Fibroblast of skin of abdomen (primary cell): ENCODE data around the gene KCND1.

ENCODE experiments used
- DNase-seq: peaks from one replicate; pipeline ENCODE4 v3.0.0-alpha.2; 2013

KCND1 gene

GRCh38 chrX:48937054-48937907, 34.4 kb downstream of the KCND1 start:
- peak; percentile 10 for DNase-seq

DNA sequence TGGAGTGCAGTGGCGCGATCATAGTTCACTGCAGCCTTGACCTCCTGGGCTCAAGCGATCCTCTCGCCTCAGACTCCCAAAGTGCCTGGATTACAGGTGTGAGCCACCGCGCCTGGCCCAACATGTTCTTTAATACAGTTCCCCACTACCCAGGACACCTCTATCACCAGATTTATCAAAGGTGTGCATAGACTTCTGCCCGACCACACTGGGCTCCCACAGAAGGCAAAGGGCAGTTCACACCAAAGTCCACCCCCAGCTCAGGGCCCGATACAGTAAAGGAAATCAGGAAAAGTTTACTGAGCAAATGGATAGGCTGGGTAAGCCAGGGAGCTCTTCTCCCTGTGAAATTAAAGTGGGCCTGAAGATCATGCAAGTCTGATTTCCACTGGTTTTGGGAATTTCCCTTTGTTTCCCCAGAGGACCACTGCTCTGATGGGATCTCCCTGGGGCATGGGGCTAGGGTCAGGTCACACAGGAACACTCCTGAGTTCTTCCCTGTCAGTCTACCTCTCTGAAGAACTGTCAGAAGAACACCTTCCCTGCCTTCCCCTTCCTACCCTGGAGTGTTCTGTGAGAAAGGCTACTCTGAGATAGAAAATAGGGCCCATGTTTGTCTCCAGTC, 35.1 kb downstream of the KCND1 start:
- no peak for DNase-seq

DNA sequence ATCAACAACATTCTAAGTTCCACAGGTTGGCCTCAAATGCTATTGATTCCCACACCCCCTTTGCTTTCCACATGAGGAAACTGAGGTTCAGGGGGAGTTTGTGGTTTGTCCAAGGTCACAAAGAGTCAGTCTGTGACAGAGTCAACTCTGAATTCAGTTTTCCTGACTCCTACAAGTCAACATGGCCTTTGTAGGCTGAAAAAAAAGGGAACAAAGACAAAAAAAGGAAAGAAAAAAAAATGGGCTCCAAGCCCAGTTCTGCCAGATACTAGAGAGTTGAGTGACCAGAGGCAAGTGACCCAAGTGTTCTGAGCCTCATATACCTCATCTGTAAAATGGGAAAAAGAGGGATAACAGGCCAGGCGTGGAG, 36.4 kb downstream of the KCND1 start:
- no peak for DNase-seq

DNA sequence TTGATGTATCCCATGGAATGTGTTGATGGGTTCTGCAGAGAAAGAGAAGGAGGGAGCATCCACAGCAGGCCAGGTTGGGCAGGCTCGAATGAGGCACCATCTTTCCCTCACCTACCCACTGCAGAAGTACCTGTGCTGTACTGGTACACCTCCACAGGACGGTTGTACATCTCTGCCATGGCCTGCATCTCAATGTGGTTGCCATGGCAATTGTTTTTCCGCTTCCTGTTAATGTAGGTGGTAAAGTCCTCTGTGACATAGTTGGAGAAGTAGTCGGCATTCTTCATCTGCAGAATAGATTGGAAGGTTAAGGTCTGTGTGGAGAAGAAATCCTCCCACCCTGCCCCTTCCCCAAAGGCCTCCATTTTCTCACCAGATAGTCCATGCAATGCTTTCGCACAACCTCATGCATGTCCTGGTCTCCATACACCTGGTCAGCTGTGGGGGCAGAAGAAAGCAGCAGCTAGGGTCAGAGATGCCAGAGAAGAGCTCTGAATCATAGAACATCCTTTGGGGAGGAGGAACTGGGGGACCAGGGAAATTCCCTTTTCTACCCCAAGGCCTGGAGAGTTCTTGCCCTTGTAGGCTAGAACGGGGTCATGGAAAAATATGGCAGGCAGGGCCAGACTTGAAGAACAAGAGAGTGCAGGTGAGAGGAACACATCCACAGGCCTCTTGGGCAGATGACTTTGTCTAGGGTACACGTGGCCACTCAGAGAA, 36.9 kb downstream of the KCND1 start:
- DNase-seq: no peak

- DNase-seq: no peak
Observed at GRCh38 chrX:48933757-48934156, 37.9 kb downstream of the KCND1 start.

GRCh38 chrX:48927736-48928382, 43.8 kb downstream of the KCND1 start:
- DNase-seq: no peak

- no peak for DNase-seq
Observed at GRCh38 chrX:48927123-48927522, 44.5 kb downstream of the KCND1 start.

DNA sequence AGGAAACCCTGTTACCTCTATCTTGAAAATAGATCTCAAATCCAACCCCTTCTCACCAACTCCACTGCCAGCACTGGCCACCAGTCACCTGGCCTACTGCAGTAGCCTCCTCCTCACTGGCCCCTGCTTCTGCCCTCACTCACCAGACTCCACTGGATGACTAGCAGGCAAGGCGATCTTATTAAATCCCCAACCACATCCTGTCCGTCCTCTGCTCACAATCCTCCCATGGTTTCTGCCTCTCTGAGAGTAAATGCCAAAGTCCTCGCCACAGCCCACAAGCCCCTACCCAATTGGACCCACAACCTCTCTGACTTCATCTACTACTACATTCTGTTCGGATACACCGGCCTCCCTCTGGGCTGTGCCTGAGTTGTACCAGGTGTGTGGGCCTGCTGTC, 47.4 kb downstream of the KCND1 start:
- no peak for DNase-seq

DNA sequence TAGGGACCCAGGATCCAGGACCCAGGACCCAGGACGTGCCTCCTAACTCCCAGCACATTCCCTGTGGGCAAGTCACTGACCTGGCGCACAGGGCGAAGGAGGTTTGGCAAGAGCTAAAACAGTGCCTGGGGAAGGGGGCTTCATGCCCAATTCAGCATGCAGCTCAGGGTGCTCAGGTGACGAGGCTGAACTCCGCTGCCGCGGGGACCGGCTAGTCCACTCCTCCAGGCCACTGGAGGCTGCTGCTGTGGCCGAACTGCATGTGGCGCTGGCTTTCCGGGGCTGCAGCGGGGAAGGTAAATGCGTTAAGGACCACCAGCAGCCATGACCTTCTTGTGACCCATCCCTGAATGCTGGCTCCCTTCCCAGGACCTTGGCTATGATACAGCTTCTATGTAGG, 47.9 kb downstream of the KCND1 start:
- DNase-seq: no peak

DNA sequence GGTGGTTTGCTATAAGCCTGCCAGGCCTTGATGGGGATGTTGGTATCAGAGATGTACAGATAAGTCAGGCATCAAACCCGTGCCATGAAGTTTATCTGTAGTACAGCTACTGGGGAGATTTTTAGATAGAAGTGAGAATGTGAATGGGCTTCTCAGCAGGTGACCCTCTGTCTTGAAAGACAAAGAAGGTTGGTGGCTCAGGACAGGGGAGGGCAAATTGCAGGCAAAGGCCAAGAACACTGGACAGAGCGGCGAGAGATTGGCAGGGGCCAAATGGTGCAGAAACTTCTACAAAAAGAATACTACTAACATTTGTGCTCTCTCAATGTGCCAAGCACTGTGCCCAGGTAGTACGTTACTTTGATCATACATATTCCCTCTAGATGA, 50.9 kb downstream of the KCND1 start:
- no peak for DNase-seq

- no peak for DNase-seq
Observed at GRCh38 chrX:48919947-48920717, 51.5 kb downstream of the KCND1 start.

- no peak for DNase-seq
Observed at GRCh38 chrX:48919360-48919841, 52.2 kb downstream of the KCND1 start.

- peak; percentile 69 for DNase-seq
Observed at GRCh38 chrX:48918643-48919340, 52.9 kb downstream of the KCND1 start, which contains the start of gene PIM2. TSS of gene PIM2 (minus strand) at chrX:48919024. CDS start at chrX:48918834, 190 bp downstream.

DNA sequence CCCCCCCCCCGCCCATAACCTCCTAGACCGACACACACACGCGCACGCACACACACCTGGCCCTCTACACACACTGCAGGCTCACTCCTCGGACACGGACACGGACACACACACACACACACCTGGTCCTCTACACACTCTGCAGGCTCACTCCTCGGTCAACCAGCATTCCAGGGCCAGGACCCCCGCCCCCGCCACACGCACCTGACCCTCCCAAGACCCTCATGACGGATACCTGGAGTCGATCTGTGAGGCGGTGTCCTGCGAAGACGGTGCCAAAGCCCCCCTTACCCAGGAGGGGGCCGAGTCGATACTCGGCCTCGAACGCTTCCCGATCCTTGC, 53.4 kb downstream of the KCND1 start:
- DNase-seq: no peak

DNA sequence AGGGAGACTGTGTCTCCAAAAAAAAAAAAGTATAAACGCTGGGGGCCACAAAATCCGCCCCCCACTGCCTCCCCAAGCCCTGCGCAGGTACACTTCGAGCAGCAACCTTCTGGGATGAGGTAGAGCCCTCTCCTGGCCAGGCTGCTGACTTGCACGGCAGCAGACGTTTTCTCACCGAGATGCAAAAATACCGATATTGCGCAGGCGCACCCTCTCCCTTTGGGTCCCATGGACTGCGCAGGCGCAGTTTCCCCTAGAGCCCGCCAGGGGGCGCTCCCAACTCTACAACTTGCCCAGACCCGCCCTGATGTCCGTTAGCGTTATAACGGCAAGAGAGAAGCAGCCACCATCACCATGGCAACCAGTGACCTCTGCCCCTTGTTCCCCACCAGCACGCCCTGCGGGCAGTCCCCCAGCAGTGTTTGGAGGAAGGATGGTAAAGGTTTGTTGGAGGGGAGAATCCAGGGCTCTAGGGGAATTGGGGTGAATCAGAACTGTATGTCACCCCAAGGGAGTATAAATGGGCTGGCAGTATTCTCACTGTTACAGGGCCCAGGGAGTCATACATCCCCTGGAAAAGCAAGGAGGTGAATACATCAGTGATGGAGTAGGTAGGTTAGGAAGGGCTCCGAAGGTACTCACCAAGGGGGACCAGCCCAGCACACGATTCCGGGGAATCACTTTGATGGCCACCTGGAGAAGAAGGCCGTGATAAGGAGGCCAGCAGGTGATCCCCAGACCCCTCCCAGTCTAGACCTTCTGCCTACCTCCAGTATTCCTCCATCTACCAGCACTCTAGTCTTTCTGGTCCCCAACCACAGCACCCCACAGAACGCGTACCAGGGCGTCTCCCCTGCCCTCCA, 54.3 kb downstream of the KCND1 start:
- peak; percentile 85 for DNase-seq

DNA sequence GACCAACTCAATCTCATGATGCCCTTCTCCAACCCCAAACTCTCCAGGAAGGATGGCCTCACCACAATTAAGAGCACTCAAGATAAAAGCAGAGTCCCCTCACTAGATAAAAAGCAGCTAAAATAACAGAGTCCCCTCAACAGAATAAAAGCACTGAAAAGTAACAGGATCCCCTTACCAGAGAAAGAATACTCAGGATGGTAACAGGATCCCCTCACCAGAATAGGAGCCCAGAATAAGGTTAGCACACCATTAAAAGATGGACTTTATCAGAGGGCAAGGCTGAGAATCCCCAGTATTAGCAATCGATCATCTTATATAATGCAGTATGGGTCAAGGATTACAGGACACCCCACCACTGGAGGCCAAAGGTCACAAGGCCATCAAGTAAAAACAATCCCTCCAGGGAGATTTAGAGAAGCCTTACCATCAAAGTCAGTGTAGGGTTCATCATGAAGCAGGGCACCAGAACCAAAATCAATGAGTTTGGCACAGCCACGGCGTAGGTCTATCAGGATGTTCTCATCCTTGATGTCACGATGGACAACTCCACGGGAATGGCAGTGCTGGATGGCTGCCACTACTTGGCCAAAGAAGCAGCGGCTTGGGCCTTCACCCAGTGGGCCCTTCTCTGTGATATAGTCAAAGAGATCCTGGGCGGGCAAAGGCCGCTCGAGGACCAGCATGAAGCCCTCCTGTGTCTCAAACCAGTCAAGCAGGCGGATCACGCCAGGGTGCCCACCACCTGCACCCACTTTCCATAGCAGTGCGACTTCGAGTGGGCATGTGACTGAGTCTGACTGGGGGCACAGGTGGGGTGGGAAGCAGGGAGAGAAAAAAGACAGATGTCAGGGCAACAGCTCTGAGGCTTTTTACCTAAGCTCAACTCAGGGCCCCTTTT, 56.8 kb downstream of the KCND1 start:
- DNase-seq: no peak

- DNase-seq: no peak
Observed at GRCh38 chrX:48913605-48914366, 57.9 kb downstream of the KCND1 start.

DNA sequence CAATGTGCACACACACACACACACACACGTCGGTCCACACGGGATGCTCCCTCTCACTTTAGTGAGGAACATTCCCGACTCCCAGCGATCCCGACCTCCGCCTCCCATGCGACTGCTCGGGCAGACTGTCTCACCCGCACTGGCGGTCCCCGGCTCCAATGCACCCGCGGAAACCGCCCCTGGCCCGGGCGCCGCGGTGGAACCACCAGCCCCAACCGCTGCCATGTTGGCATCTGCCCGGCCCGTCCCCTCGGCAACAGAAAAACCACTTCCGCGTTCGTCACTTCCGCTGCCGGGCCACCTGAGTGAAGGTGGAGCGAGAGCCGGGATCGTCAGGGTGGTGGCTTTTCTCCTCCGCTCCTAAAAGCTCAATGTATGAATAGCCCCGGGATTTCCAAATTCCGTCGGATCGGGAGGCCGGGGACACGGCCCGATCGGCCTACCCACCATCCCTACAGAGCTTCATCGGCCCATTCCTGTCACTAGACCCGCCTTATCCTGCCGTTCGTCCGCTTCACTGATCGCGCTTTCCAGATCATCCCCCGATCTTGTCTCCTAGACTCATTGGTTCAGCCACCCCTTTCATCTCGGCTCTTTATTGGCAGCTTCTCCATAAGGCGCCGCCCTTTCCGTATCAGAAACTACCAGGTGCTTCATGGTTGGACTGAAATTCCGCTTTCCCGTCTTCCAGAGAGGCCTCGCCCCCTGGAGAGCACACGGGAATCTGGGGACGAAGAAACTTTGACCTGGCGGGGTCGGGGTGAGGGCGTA, 60.0 kb downstream of the KCND1 start, which contains the start of gene SLC35A2:
SLC35A2 (minus strand) TSS at position 235 of the 771 bp plus-strand sequence; CDS start at position 225, 10 bp downstream.
- peak; percentile 61 for DNase-seq
